Bronchial epithelial cell (primary cell): Measurements from ENCODE around the gene NMD3. TPM values are rescaled to one million over a fixed set of nuclear protein-coding genes. Genes with fewer than 3 reads are reported as not detected.

Source experiments
- DNase-seq: peaks from one replicate; pipeline ENCODE4 v3.0.0-alpha.2; 2010; ENCODE audit warnings: low read depth
- FAIRE-seq: peaks from 2 replicates; lab custom pipeline; 2011; peaks lifted over from hg19 to GRCh38; lab: Jason Lieb, UNC
- H3K27me3 ChIP-seq: 2 replicates; pipeline ENCODE4 v1.5.1; 2011; ENCODE audit warnings: low read length; ENCODE audit not compliant: control insufficient read depth, insufficient read depth
- H3K36me3 ChIP-seq: 2 replicates; pipeline ENCODE4 v1.5.1; 2011; ENCODE audit warnings: low read length; ENCODE audit not compliant: control insufficient read depth, insufficient read depth
- H3K4me3 ChIP-seq: 2 replicates; pipeline ENCODE4 v1.5.1; 2011; ENCODE audit warnings: mild to moderate bottlenecking, low read depth, low read length, control low read depth
- CTCF ChIP-seq: IDR thresholded peaks from 2 replicates; pipeline ENCODE4 v1.5.1; 2011; ENCODE audit warnings: mild to moderate bottlenecking, moderate library complexity, low read length, control low read depth, inconsistent platforms; ENCODE audit not compliant: insufficient read depth, severe bottlenecking
- total RNA-seq: library from RNA; depleted of rRNA; stranded (reverse); fragments of >200 nt; gene quantifications from 2 replicates; pipeline ENCODE4 v1.2.1, GENCODE V29; 2014

The NMD3 gene
- total RNA-seq, 1 donor from 2014 or later, result 153 TPM

GRCh38 chr3:161239700-161240099, 18.6 kb downstream of the NMD3 start:
- peaks cover 9% of the 10 kb centered on the region for H3K36me3 ChIP-seq
- FAIRE-seq, result no peak

GRCh38 chr3:161244538-161244937, 23.4 kb downstream of the NMD3 start:
- Histone ChIP-seq H3K36me3 (peaks cover 7% of the 10 kb centered on the region), H3K4me3 (no peak overlapping the region), H3K27me3 (no peaks in the 10 kb centered on the region)
- DNase-seq, result no peak
- FAIRE-seq, result no peak
- no peak for TF ChIP-seq CTCF

More at GRCh38 chr3:161239700-161240099, 18.6 kb downstream of the NMD3 start:
- H3K4me3 ChIP-seq, result no peak overlapping the region
- no peak for TF ChIP-seq CTCF
- no peak for DNase-seq
- H3K27me3 ChIP-seq, result no peaks in the 10 kb centered on the region

GRCh38 chr3:161247049-161247448, 25.9 kb downstream of the NMD3 start:
- Histone ChIP-seq H3K4me3 (no peak overlapping the region), H3K36me3 (peaks cover 7% of the 10 kb centered on the region), H3K27me3 (no peaks in the 10 kb centered on the region)
- TF ChIP-seq CTCF, result no peak
- no peak for FAIRE-seq
- no peak for DNase-seq

- no peak for TF ChIP-seq CTCF
- FAIRE-seq, result no peak
- DNase-seq, result no peak
- Histone ChIP-seq H3K27me3 (no peaks in the 10 kb centered on the region), H3K4me3 (no peak overlapping the region), H3K36me3 (peaks cover 9% of the 10 kb centered on the region)
These were observed 29.0 kb downstream of the NMD3 start for GRCh38 chr3:161250116-161250515.

GRCh38 chr3:161251716-161252115, 30.6 kb downstream of the NMD3 start:
- TF ChIP-seq CTCF, result no peak
- peak; percentile 89 for DNase-seq
- peaks cover 9% of the 10 kb centered on the region for H3K36me3 ChIP-seq

GRCh38 chr3:161252143-161252542, 31.0 kb downstream of the NMD3 start:
- no peak for DNase-seq
- no peak for FAIRE-seq
- H3K36me3 ChIP-seq, result peaks cover 9% of the 10 kb centered on the region
- H3K27me3 ChIP-seq, result no peaks in the 10 kb centered on the region
- no peak overlapping the region for H3K4me3 ChIP-seq
- TF ChIP-seq CTCF, result no peak

More at GRCh38 chr3:161251716-161252115, 30.6 kb downstream of the NMD3 start:
- Histone ChIP-seq H3K27me3 (no peaks in the 10 kb centered on the region), H3K4me3 (no peak overlapping the region)
- FAIRE-seq, result no peak
